Activated T-helper 9 cell treated with anti-CD3 and anti-CD28 coated beads, Interleukin-2, amount 50 U/mL, for 16 hours (primary cell): ENCODE data around the gene ZNF587.
"Not testable (repeated sequence)": the region's sequence is repeated elsewhere in the genome, so short reads cannot be mapped to it uniquely, and the experiment has no call there.

Experiments
- DNase-seq: peaks from one replicate; pipeline ENCODE4 v3.0.0-alpha.2; 2020; ENCODE audit warnings: low read depth

Gene ZNF587

DNA sequence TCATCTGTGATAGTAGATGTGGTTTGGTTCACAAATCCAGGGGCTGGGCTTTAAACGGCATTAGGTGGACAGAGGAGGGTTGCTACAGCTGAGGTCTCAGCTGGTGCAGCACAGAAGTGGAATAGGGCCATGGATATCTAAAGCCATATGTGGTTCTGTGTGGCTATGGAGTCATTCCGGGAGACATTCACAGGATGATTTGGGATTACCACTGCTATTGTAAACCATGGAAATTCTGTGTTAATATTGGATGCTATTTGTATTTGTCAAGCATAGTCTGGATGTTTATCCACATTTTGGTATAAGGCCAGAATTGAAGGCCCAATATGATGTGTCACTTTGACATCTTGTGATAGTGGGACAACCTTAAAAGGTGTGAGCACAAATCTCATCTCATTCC, 26.5 kb upstream of the ZNF587 start:
- not testable (repeated sequence) for DNase-seq

DNA sequence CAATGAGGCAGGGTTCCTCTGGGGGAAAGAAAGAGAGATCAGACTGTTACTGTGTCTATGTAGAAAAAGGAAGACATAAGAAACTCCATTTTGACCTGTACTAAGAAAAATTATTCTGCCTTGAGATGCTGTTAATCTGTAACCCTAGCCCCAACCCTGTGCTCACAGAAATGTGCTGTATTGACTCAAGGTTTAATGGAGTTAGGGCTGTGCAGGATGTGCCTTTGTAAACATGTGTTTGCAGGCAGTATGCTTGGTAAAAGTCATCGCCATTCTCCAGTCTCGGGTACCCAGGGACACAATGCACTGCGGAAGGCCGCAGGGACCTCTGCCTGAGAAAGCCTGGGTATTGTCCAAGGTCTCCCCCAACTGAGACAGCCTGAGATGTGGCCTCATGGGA, 26.1 kb upstream of the ZNF587 start:
- not testable (repeated sequence) for DNase-seq

DNA sequence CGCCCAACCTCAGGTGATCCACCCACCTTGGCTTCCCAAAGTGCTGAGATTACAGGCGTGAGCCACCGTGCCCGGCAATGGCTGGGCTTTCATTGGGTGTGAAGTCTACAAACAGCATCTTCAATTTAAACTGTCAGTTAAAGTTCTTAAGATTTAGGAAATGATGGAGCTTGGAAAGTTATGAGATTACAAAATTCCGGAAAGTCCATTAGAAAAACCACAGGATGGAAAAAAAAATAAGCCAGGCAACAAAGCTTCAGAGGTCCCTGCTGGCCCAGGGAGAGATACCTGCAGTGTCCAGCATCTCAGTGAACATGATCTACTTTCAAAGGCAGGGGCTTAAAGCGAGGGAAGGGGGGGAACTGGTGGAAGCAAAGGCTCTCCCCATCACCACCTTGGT, 24.1 kb upstream of the ZNF587 start:
- DNase-seq = no peak

DNA sequence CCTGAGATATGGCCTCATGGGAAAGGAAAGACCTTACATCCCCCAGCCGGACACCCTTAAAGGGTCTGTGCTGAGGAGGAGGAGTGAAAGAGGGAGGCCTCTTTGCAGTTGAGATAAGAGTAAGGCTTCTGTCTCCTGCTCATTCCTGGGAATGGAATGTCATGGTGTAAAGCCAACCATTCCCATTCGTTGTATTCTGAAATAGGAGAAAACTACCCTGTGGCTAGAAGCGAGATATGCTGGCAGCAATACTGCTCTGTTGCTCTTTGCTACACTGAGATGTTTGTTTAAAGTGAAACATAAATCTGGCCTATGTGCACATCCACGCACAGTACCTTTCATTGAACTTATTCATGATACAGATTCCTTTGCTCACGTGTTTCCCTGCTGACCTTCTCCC, 20.3 kb upstream of the ZNF587 start:
- DNase-seq = no peak

DNA sequence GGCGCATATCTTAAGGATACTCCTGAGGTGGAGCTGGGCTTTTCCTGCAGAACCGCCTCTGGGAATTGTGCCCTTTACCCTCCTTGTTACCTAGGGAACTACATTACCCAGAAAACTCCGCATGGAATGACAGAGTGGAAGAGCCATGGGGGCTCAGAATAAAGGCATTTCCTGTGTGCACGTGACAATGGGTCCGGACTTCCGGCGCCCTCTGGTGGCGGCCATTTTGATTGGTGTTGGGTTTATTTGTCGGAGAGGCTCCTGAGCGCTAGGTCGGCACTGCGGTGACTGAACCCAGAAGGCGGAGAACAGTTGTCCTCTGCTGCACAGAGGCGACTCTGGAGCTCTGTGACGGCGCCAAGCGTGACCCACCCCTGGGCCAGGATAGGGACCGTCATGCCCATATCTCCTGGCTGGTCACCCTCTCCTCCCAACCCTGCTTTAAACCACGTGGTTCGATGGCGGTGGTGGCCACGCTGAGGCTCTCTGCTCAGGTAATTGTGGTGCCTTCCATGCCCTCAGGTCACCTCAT, 19.5 kb upstream of the ZNF587 start, which contains the start of gene ZNF587B:
Gene ZNF587B (plus strand): TSS at position 229 of the 532 bp plus-strand sequence. CDS start 230 bp downstream, at position 459.
- DNase-seq = no peak

DNA sequence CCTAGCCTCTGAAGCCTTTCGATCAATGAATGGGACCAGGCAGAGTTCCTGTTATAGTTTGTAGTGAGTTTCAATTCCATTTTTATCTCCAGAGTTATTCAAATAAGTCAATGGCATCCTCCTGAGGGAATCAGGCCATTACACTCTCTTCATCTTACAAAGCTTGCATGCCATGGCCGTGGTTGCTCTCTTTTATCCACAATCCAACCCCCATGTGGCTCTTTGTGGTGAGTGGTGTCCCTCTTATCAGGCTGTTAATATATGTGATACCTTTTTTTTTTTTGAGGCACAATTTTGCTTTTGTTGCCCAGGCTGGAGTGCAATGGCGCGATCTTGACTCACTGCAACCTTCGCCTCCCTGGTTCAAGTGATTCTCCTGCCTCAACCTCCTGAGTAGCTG, 12.7 kb upstream of the ZNF587 start:
- not testable (repeated sequence) for DNase-seq

DNA sequence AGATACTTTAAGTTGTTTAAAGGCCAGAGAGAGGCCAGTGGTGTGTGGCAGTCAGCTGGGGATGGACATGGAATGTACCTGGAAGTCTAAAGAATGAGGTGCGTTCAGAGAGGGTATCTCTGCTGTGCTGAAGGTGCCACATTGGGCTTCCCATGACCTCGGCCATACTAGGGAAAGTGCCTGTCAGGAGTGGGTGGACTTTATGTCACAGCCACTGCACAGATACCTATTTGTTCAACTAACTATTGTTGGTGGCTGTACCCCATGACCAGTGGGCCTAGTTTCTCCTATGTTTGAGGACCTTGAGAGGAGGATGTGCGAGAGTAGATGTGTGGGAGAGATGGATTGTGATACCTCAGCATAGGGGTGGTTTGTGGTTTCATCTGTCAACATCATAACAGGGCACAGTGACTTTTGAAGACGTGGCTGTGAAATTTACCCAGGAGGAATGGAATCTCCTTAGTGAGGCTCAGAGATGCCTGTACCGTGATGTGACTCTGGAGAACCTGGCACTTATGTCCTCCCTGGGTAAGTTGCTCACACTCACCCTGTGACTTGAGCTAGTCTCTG, 11.0 kb upstream of the ZNF587 start:
- not testable (repeated sequence) for DNase-seq

DNA sequence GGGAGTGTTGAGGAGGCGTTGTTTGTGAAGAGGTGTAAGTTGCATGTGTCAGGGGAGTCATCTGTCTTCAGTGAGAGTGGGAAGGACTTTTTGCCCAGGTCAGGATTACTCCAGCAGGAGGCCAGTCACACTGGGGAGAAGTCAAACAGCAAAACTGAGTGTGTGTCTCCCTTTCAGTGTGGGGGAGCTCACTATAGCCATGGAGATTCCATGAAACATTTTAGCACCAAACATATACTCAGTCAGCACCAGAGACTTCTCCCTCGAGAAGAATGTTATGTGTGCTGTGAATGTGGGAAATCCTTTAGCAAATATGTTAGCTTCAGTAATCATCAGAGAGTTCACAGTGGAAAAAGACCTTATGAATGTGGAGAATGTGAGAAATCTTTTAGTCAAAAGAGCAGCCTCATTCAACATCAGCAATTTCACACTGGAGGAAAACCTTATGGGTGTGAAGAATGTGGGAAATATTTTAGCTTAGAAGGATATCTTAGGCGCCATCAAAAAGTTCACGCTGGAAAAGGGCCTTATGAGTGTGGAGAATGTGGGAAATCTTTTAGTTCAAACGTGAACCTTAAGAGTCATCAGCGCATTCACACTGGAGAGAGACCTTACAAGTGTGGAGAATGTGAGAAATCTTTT, 8.4 kb upstream of the ZNF587 start:
- no peak for DNase-seq

DNA sequence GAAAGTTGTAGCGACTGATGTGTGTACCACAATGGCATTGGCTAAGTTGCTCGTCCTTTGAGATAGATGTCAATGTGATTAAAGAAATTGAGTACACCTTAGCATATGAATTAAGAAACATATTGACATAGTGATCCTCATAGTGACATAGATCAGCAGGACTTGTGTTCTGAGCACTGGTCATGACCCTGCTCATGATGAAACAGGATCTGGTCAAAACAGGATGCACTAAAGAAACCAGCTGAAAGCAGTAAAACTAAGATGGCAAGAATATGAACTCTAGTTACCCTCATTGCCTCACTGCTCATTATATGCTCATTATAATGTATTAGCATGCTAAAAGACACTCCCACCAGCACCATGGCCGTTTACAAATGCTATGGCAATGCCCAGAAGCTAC, 2.5 kb upstream of the ZNF587 start:
- not testable (repeated sequence) for DNase-seq

DNA sequence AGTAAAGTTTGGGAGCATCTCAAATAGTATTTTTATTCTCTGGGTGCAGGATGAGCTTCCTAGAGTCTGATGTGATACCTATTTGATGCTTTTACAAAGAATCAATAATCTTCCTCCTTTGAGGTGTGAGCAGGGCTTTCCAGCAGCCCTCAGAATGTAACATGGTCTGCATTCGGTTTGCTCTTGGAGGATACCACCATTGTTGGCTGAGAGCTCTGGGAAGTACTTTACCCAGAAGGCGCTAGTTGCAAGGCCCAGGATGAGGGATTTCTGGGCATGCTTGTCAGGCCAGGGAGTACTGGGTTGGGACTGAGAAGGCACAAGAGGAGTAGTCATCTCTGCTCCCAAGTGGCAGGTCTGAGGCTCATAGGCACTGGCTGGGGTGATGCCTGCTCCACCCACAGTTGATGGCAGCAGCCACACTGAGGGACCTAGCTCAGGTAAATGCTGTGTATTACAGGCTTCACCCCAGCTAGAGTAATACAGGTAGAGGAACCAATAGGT, 445 bp upstream of the ZNF587 start:
- not testable (repeated sequence) for DNase-seq

DNA sequence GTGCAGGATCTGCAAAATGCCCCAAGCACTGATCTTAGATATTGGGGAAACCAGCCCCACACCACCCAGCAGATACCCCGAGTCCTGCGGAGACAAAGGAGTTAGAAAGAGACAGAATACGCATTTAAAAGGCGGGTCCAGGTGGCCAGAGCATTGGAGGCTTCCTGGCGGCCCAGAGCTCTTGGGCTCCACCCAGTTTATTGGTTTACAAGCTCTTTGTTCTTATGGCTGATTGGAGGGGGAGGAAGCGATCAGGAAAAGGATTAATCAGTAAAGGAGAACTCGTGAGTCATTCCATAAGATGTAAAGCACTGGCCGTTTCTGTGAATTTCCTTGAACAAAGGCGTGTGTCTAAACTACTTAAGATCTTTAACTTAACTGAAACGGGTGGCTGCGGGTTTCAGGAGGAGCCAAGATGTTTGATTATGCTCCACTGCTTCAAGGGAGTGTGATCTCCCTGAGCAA, 926 bp downstream of the ZNF587 start:
- DNase-seq = no peak

DNA sequence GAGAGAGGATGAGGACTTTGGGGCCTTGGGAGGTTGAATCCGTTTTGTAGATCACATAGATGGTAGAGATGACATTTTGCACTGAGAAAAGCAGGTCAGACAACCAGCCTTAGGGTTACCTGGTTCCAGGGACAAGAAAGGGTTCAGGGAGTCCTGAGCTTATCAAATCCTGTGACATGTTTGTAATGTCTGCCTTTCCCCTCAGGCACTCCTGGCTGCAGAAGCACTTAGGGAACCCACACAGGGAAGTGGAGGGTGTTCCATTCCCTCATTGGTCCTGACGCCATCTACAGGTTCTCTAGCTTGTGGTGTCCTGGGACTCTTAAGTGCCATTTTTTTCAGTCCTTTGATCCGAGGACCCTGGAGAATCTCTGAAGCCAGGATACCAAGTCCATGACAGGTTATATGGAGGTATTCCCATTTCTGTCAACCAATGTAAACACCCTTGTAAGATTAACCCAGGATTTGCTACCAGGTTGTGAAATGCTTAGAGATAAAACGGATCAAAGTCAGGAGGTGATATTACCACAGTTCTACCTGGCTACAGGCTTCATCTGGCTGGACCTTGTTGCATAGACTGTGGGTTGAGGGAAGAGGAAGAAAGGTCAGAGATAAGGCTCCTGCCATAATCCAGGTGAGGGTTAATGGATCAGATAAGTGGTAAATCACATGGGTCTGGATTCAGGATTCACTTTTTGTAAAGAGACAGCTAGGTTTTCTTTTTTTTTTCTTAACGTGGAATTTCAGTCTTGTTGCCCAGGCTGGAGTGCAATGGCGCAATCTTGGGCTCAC, 2.3 kb downstream of the ZNF587 start:
- not testable (repeated sequence) for DNase-seq

DNA sequence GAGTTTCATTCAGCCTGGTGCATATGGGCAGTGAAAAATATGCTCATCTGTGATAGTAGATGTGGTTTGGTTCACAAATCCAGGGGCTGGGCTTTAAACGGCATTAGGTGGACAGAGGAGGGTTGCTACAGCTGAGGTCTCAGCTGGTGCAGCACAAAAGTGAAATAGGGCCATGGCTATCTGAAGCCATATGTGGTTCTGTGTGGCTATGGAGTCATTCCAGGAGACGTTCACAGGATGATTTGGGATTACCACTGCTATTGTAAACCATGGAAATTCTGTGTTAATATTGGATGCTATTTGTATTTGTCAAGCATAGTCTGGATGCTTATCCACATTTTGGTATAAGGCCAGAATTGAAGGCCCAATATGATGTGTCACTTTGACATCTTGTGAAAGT, 4.5 kb downstream of the ZNF587 start:
- DNase-seq = not testable (repeated sequence)

DNA sequence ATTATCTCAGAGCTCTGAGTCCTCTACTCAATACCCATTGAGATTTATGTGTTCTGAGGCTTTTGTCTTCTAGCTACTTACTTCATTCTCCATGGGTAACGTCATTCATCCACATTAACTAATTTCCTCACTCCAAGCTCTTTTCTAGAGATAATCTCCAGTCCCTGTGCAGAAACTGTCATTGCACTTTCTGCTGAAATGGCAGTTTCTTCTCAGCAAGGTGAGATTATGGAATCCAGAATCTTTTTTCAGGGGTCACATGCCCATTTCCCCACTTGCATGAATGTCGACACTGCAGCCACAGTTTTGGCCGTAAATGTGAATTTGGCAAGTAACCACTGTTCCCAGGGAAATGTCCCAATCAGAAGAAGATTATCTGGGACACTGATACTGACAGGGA, 12.7 kb downstream of the ZNF587 start:
- not testable (repeated sequence) for DNase-seq

DNA sequence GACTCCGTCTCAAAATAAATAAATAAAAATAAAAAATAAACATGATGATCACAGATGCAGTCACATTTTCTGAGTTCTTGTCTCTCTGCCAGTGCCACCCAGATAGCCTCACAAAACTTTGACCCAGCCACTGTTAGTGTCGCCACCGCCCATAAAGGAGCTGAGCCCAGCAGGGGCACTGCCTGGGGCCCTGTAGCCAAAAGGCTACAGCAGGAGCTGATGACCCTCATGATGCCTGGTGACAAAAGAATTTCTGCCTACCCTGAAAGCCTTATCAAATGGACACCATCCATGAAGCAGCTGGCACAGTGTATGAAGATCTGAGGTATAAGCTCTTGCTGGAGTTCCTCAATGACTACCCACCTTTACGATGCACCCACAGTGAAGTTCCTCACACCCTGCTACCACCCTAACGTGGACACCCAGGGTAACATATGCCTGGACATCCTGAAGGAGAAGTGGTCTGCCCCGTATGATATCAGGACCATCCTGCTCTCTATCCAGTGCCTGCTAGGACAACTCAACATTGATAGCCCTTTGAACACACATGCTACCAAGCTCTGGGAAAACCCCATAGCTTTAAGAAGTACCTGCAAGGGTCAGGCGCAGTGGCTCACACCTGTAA, 18.3 kb downstream of the ZNF587 start:
- no peak for DNase-seq

DNA sequence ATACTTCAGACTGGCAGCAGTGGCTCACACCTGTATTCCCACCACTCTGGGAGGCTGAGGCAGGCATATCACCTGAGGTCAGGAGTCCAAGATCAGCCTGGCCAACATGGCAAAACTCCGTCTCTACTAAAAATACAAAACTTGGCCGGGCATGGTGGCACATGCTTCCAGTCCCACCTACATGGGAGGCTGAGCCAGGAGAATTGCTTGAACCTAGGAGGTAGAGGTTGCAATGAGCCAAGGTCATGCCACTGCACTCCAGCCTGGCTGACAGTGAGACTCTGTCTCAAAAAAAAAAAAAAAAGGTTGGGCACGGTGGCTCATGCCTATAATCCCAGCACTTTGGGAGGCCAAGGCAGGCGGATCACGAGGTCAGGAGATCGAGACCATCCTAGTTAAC, 20.0 kb downstream of the ZNF587 start:
- DNase-seq = not testable (repeated sequence)

DNA sequence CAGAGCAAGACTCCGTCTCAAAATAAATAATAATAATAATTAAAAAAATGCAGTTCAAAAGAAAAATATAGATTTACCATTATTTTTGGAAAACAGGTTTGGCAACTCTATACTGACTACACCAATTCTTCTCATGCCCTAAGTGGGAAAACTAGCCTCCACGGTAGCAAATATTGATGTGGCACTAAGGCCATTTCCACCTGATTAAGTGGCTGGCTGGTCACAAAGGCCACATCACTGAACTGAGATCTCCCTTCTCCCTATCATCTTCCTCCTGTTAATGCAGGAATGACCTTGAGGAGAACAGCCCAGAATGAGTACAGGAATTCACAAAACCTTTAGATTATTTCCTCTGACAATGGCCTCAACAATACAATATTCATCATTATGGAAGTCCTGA, 20.6 kb downstream of the ZNF587 start:
- DNase-seq = no peak

DNA sequence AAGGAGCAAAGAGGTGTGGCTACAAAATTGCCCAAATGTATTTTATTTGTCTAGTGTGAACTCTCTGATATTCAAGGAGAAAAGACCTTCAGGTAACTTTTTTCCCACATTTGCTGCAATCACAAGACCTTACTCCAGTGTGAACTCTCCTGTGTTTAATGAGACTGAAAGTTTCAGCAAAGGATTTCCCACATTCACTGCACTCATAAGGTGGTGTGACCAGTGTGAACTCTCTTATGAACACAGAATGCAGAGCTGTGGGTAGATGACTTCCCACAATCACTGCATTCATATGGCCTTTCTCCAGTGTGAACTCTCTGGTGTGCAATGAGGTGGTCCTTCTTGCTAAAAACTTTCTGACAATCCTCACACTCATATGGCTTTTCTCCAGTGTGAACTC, 22.8 kb downstream of the ZNF587 start:
- no peak for DNase-seq

DNA sequence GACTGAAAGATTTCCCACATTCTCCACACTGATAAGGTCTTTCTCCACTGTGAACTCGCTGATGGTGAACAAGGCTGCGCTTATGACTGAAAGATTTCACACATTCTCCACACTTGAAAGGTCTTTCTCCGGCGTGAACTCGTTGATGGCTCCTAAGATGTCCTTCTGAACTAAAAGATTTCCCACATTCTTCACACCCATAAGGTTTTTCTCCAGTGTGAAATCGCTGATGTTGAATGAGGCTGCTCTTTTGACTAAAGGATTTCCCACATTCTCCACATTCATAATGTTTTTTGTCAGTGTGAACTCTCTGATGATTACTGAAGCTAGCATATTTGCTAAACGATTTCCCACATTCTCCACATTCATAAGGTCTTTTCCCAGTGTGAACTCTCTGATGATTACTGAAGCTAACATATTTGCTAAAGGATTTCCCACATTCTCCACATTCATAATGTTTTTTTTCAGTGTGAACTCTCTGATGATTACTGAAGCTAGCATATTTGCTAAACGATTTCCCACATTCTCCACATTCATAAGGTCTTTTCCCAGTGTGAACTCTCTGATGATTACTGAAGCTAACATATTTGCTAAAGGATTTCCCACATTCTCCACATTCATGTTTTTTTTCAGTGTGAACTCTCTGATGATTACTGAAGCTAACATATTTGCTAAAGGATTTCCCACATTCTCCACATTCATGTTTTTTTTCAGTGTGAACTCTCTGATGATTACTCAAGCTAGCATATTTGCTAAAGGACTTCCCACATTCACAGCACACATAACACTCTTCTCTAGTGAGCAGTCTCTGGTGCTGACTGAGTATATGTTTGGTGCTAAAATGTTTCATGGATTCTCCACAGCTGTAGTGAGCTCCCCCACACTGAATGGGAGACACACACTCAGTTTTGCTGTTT, 24.5 kb downstream of the ZNF587 start:
- not testable (repeated sequence) for DNase-seq

DNA sequence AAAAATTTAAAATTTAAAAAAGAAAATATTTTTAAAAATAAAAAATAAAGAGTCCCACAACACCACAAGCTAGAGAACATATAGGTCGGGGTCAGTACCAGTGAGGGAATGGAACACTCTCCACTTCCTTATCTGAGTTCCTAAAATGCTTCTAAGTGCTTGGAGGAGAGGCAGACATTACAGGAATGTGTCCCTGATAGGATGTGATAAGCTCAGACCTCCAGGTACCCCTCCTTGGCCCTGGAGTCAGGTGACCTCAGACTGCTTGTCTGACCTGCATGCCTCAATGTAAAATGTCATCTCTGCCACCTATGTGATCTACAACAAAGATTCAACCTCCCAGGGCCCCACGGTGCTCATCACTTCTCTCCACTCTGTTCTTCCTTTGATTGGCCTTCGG, 36.4 kb downstream of the ZNF587 start:
- DNase-seq = no peak
